ENCODE measurements around the gene KIZ. TPM values are rescaled to one million over a fixed set of nuclear protein-coding genes. Genes with fewer than 3 reads are reported as not detected.

The KIZ gene
- total and polyA plus RNA-seq, 2 of the 4 experiments (the other 2 are of a cell fraction): 9.9 to 14.0 TPM

DNA sequence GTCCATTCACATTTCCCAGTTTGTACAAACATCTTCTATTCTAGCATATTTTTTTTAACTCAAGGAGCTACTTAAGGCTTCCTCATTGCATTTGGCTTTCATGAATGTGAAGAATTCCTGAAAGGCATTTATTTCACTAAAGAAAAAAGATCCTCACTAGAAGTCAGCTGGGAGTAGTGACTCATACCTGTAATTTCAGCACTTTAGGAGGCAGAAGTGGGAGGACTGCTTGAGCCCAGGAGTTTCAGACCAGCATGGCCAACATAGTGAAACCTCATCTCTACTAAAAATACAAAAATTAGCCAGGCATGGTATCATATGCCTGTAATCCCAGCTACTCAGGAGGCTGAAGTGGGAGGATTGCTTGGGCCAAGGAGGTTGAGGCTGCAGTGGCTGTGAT is 146.4 kb downstream of the KIZ start:
- ChIA-PET POLR2A (ENCODE audit: unreplicated experiment) (no interaction called here), CTCF (no interaction called here)
- Histone ChIP-seq H2BK5ac (ENCODE audit: low read depth, low read length, poor library complexity, severe bottlenecking) (no peak overlapping the region), H2BK120ac (ENCODE audit: low read depth, low read length) (no peak overlapping the region), H2BK15ac (ENCODE audit: low read depth, low read length) (no peak overlapping the region), H4K91ac (ENCODE audit: insufficient read depth, low read depth, low read length) (no peak overlapping the region), H3K36me3 (ENCODE audit: control insufficient read depth, insufficient read depth, low read length) (no peaks in the 10 kb centered on the region), H3K27ac (ENCODE audit: insufficient read depth, low read length) (no peak overlapping the region), H3K56ac (ENCODE audit: extremely low read depth, insufficient read depth, low read length) (no peak overlapping the region), H3K23ac (ENCODE audit: low read depth, low read length) (no peak overlapping the region), H3K18ac (ENCODE audit: low read depth, low read length) (no peak overlapping the region), H4K5ac (ENCODE audit: low read depth, low read length) (no peak overlapping the region), H3K9ac (ENCODE audit: low read depth, low read length) (no peak overlapping the region), H3K14ac (replicated peaks; ENCODE audit: low read depth, low read length) (no peak overlapping the region), H2AFZ (replicated peaks; ENCODE audit: low read length, poor library complexity) (no peak overlapping the region), H3K4me2 (ENCODE audit: low read depth, low read length) (no peak overlapping the region), H3K79me1 (ENCODE audit: low read depth in 1 of 2, low read length in 2 of 2) (no peaks in the 10 kb centered on the region), H3K4me1 (ENCODE audit: control insufficient read depth, insufficient read depth, low read length) (no peaks in the 10 kb centered on the region), H3K9me3 (ENCODE audit: control insufficient read depth, insufficient read depth, low read length) (0 out of 2 replicates have a peak, but pooled peaks cover 2% of the 10 kb centered on the region), H4K20me1 (ENCODE audit: insufficient read depth, low read length) (no peaks in the 10 kb centered on the region), H2AK5ac (ENCODE audit: low read depth, low read length) (no peak overlapping the region), H3K9me1 (ENCODE audit: insufficient read depth, low read length) (no peaks in the 10 kb centered on the region), H2AK9ac (replicated peaks; ENCODE audit: low read depth, low read length, poor library complexity) (no peak overlapping the region), H3K4me3 (ENCODE audit: insufficient read depth, low read depth, low read length) (no peak overlapping the region), H3K4ac (ENCODE audit: low read depth, low read length) (no peak overlapping the region), H3K27me3 (ENCODE audit: control insufficient read depth, insufficient read depth, low read length) (peaks cover 8% of the 10 kb centered on the region), H4K8ac (ENCODE audit: low read depth in 2 of 2, low read length in 2 of 2) (no peak overlapping the region), H2BK20ac (ENCODE audit: low read depth, low read length) (no peak overlapping the region)
- no peak for TF ChIP-seq RFX5 (IDR thresholded peaks at IDR 0.05; ENCODE audit: low read depth, low read length)
- no peak for TF ChIP-seq SMC3 (IDR thresholded peaks at IDR 0.05; ENCODE audit: low read depth, low read length)
- TF ChIP-seq, protein P1, sequence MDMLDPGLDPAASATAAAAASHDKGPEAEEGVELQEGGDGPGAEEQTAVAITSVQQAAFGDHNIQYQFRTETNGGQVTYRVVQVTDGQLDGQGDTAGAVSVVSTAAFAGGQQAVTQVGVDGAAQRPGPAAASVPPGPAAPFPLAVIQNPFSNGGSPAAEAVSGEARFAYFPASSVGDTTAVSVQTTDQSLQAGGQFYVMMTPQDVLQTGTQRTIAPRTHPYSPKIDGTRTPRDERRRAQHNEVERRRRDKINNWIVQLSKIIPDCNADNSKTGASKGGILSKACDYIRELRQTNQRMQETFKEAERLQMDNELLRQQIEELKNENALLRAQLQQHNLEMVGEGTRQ (IDR thresholded peaks at IDR 0.05; ENCODE audit: low read depth, low read length): no peak
- TF ChIP-seq MXI1 (IDR thresholded peaks at IDR 0.05; ENCODE audit: borderline replicate concordance, low read depth, low read length): no peak
- no peak for TF ChIP-seq MAZ (IDR thresholded peaks at IDR 0.05; ENCODE audit: borderline replicate concordance, low read depth, low read length)
- TF ChIP-seq MAFK (IDR thresholded peaks at IDR 0.05; ENCODE audit: low read depth, low read length): no peak
- no peak for TF ChIP-seq NFE2L2 (IDR thresholded peaks at IDR 0.05; ENCODE audit: low read depth, low read length)
- no peak for TF ChIP-seq BHLHE40 (IDR thresholded peaks at IDR 0.05; ENCODE audit: low read depth, low read length)
- ATAC-seq (ENCODE audit: low read depth): peak; percentile 49; the same call in 1 of the 2 replicates
- no TSS peak for BruUV-seq (replicated peaks)
- in situ Hi-C loops (cut with MboI; ENCODE audit: low sequenced_read_pairs): no loop called here
- intact Hi-C loops (cut with micrococcal nuclease): no loop called here
- dilution Hi-C loops (cut with HindIII; ENCODE audit: low sequenced_read_pairs, unreplicated experiment): no loop called here
- peak; percentile 51 for DNase-seq

All from IMR-90 (cell line).